Tibial nerve (tissue), 4 donors: Measurements from ENCODE around the gene CLASP1.

Experiments
- EP300 ChIP-seq, 2 donors: sonication (generic); formaldehyde crosslinking; IDR thresholded peaks; one replicate each; pipeline ENCODE4 v1.6.1; 2017; ENCODE audit warnings: antibody characterized with exemption in 2 of 2, mild to moderate bottlenecking in 1 of 2
- POLR2A ChIP-seq, 2 donors: fragments of 450-650 bp; IDR thresholded peaks; one replicate each; pipeline ENCODE4 v1.6.1; 2017; ENCODE audit warnings: antibody characterized with exemption in 2 of 2, mild to moderate bottlenecking in 2 of 2, moderate library complexity in 2 of 2
- TF ChIP-seq, protein P1 (sequence below), 5 experiments: fragments of 200-600 bp in 3 of 5; fragments of 450-650 bp in 2 of 5; sonication (generic) in 3 of 5; IDR thresholded peaks; one replicate each; pipeline ENCODE4 v1.5.1; 2016 to 2019; ENCODE audit warnings: antibody characterized with exemption in 5 of 5, mild to moderate bottlenecking in 3 of 5, moderate library complexity in 2 of 5

DNA sequence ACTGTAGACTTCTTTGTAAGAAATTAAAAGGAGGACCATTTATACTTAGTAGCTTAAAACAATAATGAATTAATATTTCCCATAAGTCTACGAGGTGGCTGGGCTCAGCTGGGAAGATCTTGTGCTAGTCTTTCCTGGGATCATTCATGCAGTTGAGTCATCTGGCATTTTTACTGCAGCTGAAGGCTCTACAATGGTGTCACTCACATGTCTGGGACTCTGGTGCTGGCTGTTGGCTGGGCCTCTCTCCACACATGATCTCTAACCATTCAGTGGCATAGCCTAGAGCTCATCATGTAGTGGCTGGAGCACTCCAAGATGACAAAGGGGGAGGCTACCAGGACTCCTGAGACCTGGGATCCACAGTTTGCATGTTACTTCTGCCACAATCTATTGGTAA lies 35.5 kb downstream of the CLASP1 start:
- TF ChIP-seq, protein P1, sequence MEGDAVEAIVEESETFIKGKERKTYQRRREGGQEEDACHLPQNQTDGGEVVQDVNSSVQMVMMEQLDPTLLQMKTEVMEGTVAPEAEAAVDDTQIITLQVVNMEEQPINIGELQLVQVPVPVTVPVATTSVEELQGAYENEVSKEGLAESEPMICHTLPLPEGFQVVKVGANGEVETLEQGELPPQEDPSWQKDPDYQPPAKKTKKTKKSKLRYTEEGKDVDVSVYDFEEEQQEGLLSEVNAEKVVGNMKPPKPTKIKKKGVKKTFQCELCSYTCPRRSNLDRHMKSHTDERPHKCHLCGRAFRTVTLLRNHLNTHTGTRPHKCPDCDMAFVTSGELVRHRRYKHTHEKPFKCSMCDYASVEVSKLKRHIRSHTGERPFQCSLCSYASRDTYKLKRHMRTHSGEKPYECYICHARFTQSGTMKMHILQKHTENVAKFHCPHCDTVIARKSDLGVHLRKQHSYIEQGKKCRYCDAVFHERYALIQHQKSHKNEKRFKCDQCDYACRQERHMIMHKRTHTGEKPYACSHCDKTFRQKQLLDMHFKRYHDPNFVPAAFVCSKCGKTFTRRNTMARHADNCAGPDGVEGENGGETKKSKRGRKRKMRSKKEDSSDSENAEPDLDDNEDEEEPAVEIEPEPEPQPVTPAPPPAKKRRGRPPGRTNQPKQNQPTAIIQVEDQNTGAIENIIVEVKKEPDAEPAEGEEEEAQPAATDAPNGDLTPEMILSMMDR (IDR thresholded peaks at IDR 0.05): no peak
- TF ChIP-seq POLR2A (IDR thresholded peaks at IDR 0.05) (no peak), EP300 (IDR thresholded peaks at IDR 0.05) (no peak)
